HG03460 (cell line): ENCODE measurements around the gene HTR2B.
"Not testable (repeated sequence)": the region's sequence is repeated elsewhere in the genome, so short reads cannot be mapped to it uniquely, and the experiment has no call there.

Experiments
- ATAC-seq: cut with Tn5 transposase; IDR thresholded peaks from one replicate; pipeline ENCODE4 v1.9.1; 2021; ENCODE audit not compliant: unreplicated experiment

Gene HTR2B

DNA sequence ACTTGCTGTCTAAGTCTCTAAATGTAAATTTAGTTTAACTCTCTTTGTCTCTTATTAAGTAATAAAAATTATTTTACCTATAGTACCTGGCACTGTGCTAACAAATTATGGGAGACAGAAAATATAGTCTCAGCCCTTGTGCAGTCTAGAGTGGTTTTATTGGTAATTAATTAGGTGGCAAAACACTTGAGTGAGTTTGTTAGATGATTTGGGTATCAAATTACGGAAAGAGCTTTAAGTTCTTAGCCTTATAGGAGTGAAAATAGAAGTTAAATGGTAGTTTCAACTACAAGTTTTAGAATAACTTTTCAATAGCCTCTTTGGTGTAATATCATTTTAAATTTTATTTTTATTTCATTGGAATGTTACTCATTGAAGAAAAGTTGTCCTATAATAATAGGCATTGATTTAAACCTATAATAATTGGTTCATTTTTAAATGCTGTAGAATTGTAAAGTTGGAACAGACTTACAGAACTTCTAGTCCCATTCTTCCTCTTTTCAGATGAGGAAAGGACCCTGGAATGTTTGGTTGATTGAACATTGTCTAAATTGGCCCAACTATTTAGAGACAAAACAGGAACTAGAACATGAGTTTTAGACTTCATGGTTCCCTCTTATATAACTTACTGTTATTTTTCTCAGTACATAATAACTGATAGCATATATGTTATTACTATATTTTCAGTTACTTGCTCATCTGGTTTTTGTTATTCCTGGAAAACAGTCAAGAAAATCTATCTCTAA lies 10.2 kb upstream of the HTR2B start:
- no peak for ATAC-seq

DNA sequence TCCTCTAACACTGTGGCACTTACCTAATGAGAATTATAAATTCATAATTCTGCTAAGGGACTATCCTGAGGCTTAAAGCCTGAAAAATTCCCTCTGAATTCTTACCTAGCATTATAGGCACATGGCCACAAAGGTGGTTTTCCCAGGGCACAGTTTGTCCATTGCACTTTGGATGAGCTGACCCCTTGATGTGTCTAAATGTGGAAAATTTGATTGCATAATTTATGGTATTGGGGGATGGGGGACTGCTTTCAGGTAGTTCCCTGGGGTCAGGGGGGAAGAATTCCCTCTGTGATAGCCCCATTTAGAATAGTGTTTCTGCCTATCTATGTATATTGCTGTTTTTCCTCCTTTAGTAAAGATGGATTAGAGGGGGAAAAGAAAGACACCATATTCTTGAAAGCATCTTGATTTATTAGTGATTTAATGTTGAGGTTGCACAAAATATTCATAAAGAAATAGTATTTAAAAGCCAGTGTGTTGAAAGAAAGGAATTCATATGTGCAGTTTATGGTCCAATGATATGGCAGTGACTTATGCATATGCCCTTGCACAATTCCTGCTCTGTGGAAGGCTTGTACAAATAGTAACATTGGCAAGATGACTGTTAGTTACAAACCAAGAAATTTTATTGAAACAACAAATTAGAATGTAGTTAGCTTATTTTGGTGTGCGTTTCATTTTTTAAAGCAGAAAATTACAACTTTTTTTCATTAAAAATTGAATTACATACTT lies 8.7 kb upstream of the HTR2B start:
- ATAC-seq: no peak

DNA sequence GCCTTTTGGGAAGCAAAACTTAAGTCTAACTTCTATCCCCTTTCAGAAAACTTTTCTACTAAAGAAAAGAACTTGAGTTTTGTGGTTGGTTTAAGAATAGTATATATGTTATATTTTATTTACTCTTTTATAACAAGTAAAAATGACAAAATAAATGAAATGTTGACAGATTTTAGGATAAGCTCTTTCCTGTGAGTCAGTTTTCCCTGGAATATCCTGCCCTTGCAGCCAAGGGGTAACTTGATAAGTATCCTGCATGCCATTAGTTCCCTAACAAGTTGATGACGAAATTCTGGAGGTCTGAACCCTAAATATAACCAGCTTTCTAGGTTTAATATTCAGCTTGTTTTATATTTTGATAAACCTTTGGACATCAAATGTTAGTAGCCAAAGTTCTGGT lies 7.3 kb upstream of the HTR2B start:
- ATAC-seq: no peak

DNA sequence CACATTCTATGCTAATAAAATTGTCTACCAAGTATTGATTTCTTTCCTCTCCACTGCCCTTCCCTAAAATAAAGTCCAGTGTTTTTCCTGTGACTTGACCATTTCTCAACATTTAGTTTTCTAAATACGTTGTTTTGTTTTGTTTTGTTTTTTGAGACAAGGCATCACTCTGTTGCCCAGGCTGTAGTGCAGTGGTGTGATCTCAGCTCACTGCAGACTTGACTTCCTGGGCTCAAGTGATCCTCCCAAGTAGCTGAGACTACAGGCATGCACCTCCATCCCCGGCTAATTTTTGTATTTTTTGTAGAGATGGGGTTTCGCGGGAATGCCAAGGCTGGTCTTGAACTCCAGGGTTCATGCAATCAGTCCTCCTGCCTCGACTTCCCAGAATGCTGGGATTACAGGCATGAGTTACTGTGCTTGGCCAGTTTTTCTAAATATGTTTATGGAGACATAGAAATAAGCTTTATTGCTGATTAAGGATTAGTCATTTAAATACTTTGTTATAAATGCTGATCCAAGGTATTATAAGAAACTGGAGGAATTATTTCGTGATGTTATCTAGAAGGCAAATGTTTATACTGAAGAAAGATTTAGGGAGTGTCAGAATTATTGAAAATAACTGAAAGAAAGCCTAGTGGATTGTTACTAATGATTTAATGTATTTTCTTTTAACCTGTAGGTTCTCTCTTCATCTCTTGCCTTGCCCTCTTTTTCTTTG lies 5.7 kb upstream of the HTR2B start:
- no peak for ATAC-seq

DNA sequence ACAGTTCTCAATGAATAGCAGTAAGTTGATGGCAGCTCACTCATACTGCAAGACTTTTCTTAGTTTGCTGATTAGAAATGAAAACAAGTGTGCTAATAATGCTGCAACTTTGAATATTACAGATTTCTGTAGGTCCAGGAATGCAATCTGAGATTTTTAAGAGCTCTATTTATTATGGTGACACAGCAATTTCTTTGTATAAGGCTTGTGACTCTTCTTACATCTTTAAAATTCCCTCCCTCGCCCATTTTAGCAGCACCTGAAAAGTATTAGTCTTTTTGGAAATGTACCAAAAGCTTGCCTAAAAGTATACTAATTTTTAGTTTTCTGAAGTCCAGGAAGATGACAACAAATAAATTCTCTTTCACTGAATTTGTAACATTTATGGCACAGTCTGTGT lies 4.4 kb upstream of the HTR2B start:
- ATAC-seq: no peak

DNA sequence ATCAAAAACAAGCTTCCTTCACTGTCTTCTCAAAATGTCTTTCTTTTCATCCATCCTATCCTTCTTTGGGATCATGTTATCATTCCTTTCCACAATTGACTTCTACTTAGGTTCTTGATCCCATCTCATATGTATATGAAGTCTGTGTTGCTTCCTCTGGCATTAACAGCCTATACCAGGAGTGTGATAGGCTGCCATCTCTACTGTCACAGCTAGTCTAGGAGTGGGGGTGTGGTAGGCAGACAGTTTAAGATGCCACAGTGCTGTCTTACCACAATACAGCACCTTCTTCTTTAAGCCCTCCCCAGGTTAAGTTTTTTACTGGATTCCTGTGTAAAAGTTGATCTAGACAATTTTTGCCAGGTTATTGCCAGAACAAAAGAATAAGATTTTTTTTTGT lies 3.7 kb upstream of the HTR2B start:
- no peak for ATAC-seq

DNA sequence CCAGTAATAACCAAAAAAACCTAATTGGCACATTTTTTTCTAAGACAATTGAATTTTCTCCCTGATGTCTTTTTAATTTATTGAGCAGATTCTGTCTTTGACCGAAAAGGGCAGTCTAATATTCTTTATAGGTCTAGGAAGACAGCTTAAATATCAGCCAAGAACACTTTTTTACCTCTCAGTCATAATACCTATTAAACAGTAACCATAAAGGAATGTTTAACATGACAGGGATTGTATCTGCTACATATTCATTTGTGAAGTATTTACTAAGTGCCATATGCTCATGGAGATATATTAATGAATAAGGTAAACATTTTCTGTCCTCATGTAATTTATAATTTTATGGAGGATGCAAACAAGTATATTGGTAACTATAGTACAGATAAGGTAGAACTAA lies 3.1 kb upstream of the HTR2B start:
- ATAC-seq: no peak

DNA sequence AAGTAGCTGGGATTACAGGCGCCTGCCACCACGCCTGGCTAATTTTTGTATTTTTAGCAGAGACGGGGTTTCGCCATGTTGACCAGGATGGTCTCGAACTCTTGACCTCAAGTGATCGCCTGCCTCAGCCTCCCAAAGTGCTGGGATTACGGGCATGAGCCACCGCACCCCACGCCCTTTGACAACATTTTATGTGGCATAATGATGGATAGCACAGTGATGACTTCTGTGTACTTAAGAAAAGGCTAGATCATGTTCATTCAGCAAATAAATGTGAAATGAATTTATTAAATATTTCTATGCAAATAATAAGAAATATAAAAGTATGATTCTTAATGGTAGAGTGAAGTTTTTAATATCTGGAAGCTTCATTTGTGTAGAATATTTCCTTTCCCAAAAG lies 2.6 kb upstream of the HTR2B start:
- ATAC-seq: no peak

DNA sequence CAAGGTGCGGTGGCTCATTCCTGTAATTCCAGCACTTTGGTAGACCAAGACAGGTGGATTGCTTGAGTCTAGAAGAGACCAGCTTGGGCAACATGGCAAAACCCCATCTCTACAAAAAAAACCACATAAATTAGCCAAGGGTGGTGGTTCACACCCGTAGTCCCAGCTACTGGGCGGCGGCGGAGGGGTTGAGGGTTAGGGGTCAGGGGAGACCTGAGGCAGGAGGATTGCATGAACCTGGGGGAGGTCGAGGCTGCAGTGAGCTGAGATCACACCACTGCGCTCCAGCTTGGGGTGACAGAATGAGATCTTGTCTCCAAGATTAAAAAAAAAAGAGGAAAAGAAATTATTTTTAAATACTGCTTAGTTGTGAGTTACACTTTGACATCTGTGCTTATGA lies 1.3 kb upstream of the HTR2B start:
- ATAC-seq: no peak

DNA sequence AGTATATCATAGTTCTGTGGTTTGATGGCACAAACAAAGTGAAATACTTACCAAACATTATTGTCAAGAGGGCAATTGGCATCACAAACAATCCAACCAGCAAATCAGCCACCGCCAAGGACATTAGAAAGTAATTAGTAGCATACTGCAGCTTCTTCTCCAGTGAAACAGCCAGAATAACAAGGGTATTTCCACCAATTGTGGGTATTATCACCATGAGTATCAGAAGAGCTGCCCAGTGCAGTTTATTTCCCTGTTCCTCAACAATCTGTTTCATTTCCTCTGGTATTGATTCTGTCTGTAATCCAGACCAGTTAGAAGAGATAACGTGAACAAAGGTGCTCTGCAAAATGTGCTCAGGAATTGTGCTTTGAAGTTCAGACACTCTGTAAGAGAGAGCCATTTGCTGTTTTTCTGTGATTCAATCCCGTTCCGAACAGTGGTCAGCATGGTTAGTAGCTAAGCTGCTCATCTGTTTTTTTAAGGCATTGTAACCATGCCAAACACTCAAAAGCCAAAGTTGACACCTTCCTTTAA lies 1.4 kb downstream of the HTR2B start:
- ATAC-seq: no peak

DNA sequence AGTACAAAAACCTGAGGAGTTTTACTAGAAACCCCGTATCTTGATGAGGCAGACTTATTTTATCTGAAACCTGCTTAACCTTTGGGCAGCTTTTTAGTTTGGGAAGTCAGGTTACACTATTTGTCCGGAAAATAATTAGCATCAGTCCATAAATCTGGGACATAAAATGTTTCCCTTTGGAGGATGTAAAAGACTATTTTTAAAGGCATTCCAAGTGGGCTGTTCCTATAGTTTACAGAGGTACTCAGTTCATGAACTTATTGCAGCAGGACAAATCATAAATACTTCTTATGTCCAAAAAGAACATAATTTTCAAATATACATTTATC lies 6.3 kb downstream of the HTR2B start:
- no peak for ATAC-seq

DNA sequence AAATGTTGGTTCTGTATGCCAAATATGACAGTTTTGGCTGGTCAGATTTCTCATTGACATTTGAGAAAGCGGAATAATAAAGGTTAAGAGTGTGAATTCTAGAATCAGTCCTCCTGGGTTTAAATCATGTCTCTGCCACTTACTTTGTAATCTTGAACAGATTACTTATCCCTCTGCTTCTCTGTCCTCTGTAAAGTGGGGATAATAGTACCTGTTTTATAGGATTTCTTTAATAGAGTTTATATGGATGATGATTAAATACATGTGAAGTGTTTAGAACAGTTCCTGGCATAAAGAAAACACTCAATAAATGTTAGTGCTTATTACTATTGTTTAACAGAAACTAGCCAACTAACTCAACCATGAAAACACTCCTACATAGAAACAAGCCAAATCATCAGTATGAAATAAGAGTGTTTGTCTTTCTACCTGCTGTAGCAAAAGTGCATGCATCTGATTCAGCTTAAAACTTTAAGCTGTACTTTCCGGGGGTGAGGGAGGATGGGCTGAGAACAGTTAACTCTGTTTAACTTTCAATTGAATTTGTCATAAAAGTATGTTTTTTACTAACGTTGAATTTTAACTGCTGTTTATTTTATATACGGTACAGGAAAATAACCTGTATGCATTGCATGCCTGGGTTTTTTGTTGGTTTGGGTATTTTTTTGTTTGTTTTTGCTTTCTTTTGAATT lies 6.8 kb downstream of the HTR2B start:
- ATAC-seq: no peak

DNA sequence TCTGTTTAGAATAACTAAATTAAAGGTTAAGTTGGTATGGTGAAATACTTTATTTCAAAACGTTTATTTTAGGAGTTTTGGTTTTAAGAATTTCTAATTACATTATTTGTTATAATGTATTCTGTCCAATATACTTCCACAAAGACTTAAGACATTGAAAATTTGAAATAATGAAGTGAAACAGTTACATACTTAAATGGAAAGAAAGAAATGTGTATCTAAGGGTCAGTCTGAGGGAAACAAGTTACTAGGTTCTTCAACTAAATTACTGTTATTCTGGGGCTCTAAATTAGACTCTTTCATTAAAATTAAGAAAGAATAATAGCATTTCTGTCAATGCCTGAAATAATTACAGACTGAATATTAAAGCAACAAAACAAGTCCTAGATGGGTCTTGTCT lies 7.7 kb downstream of the HTR2B start:
- no peak for ATAC-seq

DNA sequence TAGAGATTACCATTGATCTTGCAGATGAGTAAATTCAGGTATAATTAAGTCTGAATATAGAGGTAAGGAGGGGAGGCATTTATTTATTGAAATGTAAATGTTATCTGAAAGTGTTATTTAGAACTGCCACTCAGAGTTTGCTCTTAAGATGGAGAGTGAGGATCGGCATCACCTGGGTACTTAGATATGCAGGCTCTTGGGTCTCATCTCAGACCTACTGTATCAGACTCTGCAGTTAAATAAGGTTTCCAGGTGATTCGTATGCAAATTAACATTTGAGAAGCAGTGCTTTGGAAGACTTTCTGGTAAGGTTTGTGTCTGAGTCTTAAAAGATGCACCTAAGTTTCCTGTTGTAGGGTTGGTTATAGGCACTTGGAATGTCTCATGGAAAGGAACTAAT lies 9.2 kb downstream of the HTR2B start:
- no peak for ATAC-seq

DNA sequence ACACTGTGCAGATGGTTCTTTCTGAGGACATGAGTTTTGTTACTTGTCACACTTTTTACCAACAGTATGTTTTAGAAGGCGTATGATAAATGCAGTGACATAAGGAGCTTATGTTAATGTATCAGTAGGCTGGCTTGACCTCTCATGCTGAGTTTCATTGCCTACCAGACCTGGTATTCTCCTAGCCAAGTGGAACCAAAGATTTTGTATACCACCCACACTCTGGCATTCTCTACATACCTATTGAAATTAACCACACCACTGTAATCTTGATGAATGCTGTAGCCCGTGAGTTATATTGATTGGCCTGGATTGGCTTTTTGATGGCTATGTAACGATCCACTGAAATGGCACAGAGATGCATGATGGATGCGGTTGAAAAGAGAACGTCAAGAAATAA lies 11.4 kb downstream of the HTR2B start:
- ATAC-seq: no peak

DNA sequence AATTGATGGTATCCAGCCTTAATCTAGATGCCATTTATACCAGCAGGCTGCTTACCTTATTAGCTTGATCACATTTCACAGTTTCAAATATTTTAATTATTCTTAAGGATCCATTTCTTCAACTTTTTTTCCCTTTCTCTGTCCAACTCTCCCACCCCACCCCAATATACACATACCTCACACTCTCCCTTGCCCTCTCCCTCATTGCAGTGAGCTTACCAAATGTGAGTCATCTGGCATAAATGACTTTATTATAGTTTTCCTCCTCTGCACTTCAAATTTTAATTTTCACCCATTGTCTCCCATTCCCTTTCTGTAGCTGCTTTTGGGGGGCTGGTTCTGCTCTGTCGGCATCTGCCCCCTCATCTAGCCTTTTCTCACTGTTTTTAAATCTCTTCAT lies 12.9 kb downstream of the HTR2B start:
- ATAC-seq: no peak

DNA sequence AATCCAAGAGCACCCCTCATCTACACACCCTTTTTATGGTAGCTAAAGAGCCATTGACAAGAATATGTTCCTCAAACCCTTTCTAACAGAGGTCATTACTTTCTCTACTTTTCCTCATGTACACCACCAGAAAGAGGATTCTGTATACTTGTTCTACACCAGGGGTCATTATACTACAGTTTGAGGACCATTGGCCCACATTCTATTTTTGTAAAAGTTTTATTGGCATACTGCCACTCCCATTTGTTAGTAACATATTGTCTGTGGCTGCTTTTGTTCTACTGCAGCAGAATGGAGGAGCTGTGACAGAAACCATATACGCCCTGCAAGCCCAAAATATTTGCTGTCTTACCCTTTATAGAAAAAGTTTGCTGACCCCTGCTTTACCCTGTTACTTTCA lies 14.3 kb downstream of the HTR2B start:
- no peak for ATAC-seq

DNA sequence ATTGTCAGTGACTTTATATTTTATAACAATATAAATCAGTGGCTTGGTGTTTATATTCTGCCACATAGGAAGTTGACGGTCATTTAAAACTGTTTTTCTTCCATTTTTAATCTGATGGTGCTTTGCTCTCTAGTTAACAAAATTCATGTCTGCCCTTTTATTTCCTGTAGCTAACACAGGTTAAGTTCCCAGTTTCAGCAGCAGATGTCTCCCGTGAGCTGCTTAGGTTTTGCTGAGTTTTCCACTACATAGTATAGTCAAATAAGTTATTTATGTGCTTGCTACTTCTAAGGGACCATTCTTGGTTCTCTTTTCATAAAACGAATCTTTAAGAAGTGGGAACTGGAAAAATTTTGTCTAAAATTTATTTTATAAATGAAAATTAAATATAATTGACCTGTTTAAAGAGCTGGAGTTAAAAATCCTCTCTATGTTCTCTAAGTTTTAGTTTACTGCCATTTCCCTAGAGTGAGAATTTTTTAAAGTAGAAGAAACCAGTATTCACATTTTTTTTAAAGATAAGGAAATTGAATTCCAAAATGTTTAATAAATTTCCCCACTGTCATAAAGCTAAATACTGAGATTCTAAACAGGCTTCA lies 20.6 kb downstream of the HTR2B start:
- peak; percentile 67 for ATAC-seq

DNA sequence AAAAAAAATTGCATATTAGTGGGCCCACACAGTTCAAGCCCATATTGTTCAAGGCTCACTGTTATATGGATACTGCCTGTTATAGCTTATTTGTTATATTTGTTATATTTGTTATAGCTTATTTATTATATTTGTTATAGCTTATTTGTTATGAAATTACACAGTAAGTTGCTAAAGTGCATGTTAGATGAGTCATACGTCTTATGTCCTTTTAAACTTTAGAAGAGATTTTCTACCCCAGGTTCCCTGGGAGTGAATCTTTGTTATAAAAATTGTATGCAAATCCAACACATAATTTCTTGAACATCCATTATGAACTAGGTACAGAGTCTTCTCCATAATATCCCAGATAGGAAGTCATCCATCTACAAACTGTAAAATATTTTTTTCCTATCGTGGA lies 22.1 kb downstream of the HTR2B start:
- ATAC-seq: no peak

DNA sequence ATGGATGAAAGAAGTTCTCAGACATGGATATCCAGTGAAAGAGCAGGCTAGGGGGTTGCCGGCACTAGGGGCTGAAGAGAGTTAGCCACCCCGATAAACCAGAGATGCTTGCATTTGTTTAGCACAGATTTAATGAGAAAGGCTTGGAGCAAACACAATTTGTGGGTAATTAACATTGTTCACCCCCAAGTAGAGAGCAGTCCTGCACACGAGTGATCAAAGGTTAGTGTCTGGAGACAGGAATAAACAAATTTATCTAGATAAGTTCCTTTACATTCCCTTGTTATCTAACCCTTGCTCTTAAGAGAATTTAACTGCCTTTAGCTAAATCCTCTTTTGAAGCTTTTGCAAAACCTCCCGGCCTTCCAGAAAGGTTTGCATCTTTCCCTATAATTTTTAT lies 23.9 kb downstream of the HTR2B start:
- no peak for ATAC-seq

DNA sequence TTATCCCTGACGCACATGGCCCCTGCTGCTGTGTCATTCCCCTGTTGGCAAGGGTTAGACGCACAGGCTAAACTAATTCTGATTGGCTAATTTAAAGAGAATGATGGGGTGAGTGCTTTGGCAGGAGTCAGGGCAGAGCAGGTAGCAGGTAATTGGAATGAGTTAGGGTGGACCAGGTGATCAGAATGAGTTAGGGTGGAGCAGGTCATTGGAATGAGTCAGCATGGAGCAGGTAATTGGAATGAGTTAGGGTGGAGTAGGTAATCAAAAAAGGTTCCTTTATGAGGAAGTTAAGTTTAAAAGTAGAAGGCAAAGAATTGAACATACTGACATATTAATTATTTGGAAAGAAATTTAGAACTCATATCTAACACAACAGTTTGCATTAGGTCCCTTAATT lies 24.5 kb downstream of the HTR2B start:
- ATAC-seq: not testable (repeated sequence)
